Activated T-cell treated with anti-CD3 and anti-CD28 coated beads, Interleukin-2, amount 50 U/mL, for 24 hours (primary cell): ENCODE measurements around the gene MIA3.

ENCODE experiments used
- DNase-seq: peaks from one replicate; pipeline ENCODE4 v3.0.0-alpha.2; 2020
- H3K27ac Mint-ChIP-seq: 2 replicates; pipeline ENCODE4 v1.8.0; 2020; ENCODE audit warnings: mild to moderate bottlenecking, mixed read lengths
- H3K27me3 Mint-ChIP-seq: 2 replicates; pipeline ENCODE4 v1.8.0; 2020; ENCODE audit warnings: mixed read lengths
- H3K36me3 Mint-ChIP-seq: 2 replicates; pipeline ENCODE4 v1.8.0; 2020; ENCODE audit warnings: low read depth, mixed read lengths
- H3K4me1 Mint-ChIP-seq: 2 replicates; pipeline ENCODE4 v1.8.0; 2020; ENCODE audit warnings: low read depth, mixed read lengths
- H3K4me3 Mint-ChIP-seq: 2 replicates; pipeline ENCODE4 v1.8.0; 2020; ENCODE audit warnings: mild to moderate bottlenecking, moderate library complexity, mixed read lengths
- H3K9me3 Mint-ChIP-seq: 2 replicates; pipeline ENCODE4 v1.8.0; 2020; ENCODE audit warnings: mixed read lengths

Gene MIA3

GRCh38 chr1:222713091-222713961 lies 95.4 kb downstream of the MIA3 start:
- H3K4me3 Mint-ChIP-seq = peak overlapping the region; percentile 96
- H3K36me3 Mint-ChIP-seq = peaks cover 82% of the 10 kb centered on the region

GRCh38 chr1:222716393-222716792 lies 98.5 kb downstream of the MIA3 start:
- no peaks in the 10 kb centered on the region for H3K27me3 Mint-ChIP-seq
- H3K4me3 Mint-ChIP-seq = no peak overlapping the region
- H3K27ac Mint-ChIP-seq = no peak overlapping the region
- H3K9me3 Mint-ChIP-seq = no peaks in the 10 kb centered on the region
- DNase-seq = no peak
- H3K4me1 Mint-ChIP-seq = peaks cover 36% of the 10 kb centered on the region
- H3K36me3 Mint-ChIP-seq = peaks cover 87% of the 10 kb centered on the region

More at GRCh38 chr1:222713091-222713961, 95.4 kb downstream of the MIA3 start:
- Mint-ChIP-seq H3K9me3 (no peaks in the 10 kb centered on the region), H3K27me3 (no peaks in the 10 kb centered on the region), H3K4me1 (peaks cover 54% of the 10 kb centered on the region), H3K27ac (peak overlapping the region; percentile 100)
- DNase-seq = peak; percentile 89
